ENCODE results near the gene USP25. TPM values are rescaled to one million over a fixed set of nuclear protein-coding genes. Genes with fewer than 3 reads are reported as not detected.

The USP25 gene
- total RNA-seq, 3 donors from 2014 or later: 52.8 to 78.4 (median 53.0) TPM

DNA sequence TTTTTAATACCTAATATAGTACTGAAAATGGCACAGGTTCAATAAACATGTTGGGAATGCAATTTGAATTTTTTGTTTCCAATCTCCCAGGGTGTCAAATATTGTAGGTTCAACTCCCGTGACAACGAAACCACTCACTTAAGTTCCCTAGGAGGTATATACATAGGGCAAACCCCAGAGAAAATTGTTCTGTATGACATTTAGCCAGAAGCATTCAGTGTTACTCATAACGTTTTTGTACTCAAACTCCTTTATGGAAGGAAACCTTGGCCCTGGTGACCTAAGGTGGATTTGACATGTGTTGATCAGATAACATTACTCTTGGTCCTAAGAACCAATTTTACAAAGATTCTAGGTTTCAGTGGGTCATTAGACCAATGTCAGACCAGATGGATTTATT, 110.6 kb downstream of the USP25 start:
- Histone ChIP-seq H3K27ac (no peak overlapping the region), H3K9me3 (no peaks in the 10 kb centered on the region), H3K4me1 (no peaks in the 10 kb centered on the region), H3K27me3 (no peaks in the 10 kb centered on the region), H3K4me3 (no peak overlapping the region), H3K36me3 (no peaks in the 10 kb centered on the region)
- no peak for DNase-seq (ENCODE audit: low spot score in 2 of 2)
- TF ChIP-seq POLR2AphosphoS5 (IDR thresholded peaks at IDR 0.05): no peak
- TF ChIP-seq POLR2A (IDR thresholded peaks at IDR 0.05): no peak
- no peak for TF ChIP-seq CTCF (IDR thresholded peaks at IDR 0.05)
- intact Hi-C loops (cut with DNase I; ENCODE audit: low total_unique reads): no loop called here

DNA sequence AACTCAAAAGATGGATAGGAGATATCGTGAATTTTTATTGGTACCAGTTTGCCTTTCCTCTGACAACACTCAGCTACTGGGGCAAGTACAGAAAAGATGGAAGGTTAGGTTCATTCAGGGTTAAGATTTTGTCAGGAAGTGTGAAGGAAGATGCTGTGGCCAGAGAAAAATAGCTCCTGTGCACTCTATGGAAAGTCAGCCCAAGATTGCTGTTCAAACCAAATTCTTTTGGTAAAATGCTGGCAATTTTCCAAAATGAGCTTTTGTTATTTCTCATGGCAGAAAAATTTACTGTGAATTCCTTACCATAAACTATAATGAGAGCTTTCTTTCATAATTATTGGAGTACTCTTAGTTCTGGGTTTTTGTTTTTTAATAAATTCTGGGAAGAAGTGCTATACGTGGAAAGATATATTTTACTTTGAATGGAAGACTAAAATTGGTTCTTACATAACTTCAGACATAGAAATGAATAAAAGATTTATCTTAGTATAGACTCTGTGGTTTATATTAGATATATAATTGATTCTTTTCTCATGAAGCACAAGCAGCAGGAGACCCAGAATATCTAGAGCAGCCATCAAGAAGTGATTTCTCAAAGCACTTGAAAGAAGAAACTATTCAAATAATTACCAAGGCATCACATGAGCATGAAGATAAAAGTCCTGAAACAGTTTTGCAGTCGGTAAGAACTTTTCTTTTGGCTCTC, 112.2 kb downstream of the USP25 start:
- no peak for TF ChIP-seq CTCF (IDR thresholded peaks at IDR 0.05)
- TF ChIP-seq POLR2A (IDR thresholded peaks at IDR 0.05): no peak
- no peak for TF ChIP-seq POLR2AphosphoS5 (IDR thresholded peaks at IDR 0.05)
- no peak for DNase-seq (ENCODE audit: low spot score in 2 of 2)
- no peak overlapping the region for H3K4me3 ChIP-seq
- H3K27ac ChIP-seq: no peak overlapping the region
- no peaks in the 10 kb centered on the region for H3K27me3 ChIP-seq
- H3K4me1 ChIP-seq: no peaks in the 10 kb centered on the region
- no peaks in the 10 kb centered on the region for H3K9me3 ChIP-seq
- intact Hi-C loops (cut with DNase I; ENCODE audit: low total_unique reads): no loop called here
- no peaks in the 10 kb centered on the region for H3K36me3 ChIP-seq

DNA sequence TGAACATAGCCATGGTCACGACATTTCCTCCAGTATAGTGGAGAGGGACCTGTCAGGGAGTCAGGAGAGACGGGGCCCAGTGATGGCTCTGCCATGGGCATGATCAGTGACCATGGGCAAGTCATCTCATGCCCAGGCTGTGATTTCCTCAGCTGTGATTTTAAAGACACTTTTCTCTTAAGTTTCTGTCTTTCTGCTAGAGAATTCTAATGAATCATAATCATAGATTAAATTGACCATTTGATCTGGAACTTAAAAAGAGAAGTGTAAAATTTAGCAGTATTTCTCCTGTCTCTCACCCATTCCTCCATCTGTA, 112.7 kb downstream of the USP25 start:
- DNase-seq (ENCODE audit: low spot score in 2 of 2): no peak
- no peak for TF ChIP-seq CTCF (IDR thresholded peaks at IDR 0.05)
- TF ChIP-seq POLR2AphosphoS5 (IDR thresholded peaks at IDR 0.05): no peak
- no peak for TF ChIP-seq POLR2A (IDR thresholded peaks at IDR 0.05)
- Histone ChIP-seq H3K4me1 (no peaks in the 10 kb centered on the region), H3K36me3 (no peaks in the 10 kb centered on the region), H3K27me3 (no peaks in the 10 kb centered on the region), H3K27ac (no peak overlapping the region), H3K4me3 (no peak overlapping the region), H3K9me3 (no peaks in the 10 kb centered on the region)
- intact Hi-C loops (cut with DNase I; ENCODE audit: low total_unique reads): no loop called here

GRCh38 chr21:15843766-15844165, 114.0 kb downstream of the USP25 start:
- Histone ChIP-seq H3K27me3 (no peaks in the 10 kb centered on the region), H3K4me3 (no peak overlapping the region), H3K36me3 (no peaks in the 10 kb centered on the region), H3K9me3 (no peaks in the 10 kb centered on the region), H3K27ac (no peak overlapping the region), H3K4me1 (no peaks in the 10 kb centered on the region)
- DNase-seq (ENCODE audit: low spot score in 2 of 2): no peak
- intact Hi-C loops (cut with DNase I; ENCODE audit: low total_unique reads): no loop called here
- TF ChIP-seq CTCF (IDR thresholded peaks at IDR 0.05): no peak
- TF ChIP-seq POLR2A (IDR thresholded peaks at IDR 0.05): no peak
- TF ChIP-seq POLR2AphosphoS5 (IDR thresholded peaks at IDR 0.05): no peak

GRCh38 chr21:15848634-15849560, 119.1 kb downstream of the USP25 start:
- Histone ChIP-seq H3K36me3 (no peaks in the 10 kb centered on the region), H3K27me3 (no peaks in the 10 kb centered on the region), H3K4me3 (no peak overlapping the region), H3K27ac (no peak overlapping the region), H3K4me1 (no peaks in the 10 kb centered on the region), H3K9me3 (no peaks in the 10 kb centered on the region)
- intact Hi-C loops (cut with DNase I; ENCODE audit: low total_unique reads): no loop called here
- TF ChIP-seq POLR2A (IDR thresholded peaks at IDR 0.05) (no peak), CTCF (IDR thresholded peaks at IDR 0.05) (no peak), POLR2AphosphoS5 (IDR thresholded peaks at IDR 0.05) (no peak)
- no peak for DNase-seq (ENCODE audit: low spot score in 2 of 2)

Data from breast epithelium (tissue), 4 donors.